ENCODE measurements around the gene EFNB1. TPM values are rescaled to one million over a fixed set of nuclear protein-coding genes. Genes with fewer than 3 reads are reported as not detected.

EFNB1 gene
- total RNA-seq, 1 donor from 2014 or later = 69.5 TPM

DNA sequence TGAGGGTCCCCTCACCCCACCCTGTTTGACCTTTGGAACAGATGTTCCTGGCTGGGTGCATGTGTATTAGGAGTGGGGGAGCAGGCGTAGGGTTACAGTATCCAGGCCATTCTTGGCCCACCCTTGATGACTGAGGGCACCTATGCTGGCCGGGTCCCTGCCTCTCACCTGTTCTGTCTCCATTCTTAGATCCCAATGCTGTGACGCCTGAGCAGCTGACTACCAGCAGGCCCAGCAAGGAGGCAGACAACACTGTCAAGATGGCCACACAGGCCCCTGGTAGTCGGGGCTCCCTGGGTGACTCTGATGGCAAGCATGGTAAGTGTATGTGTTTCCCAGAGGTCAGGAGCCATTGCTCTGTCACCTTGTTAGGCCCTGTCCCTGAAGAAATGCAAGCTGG lies 10.9 kb downstream of the EFNB1 start:
- ATAC-seq = no peak
- intact Hi-C loops (cut with DNase I) = loop anchor here (10.0 kb wide), 1 partner anchor 225 kb away; no protein-coding TSS in a partner anchor
- DNase-seq (ENCODE audit: low spot score) = peak; percentile 18

- ATAC-seq = no peak
- intact Hi-C loops (cut with DNase I) = no loop called here
- no peak for DNase-seq (ENCODE audit: low spot score)
Measured at GRCh38 chrX:68840256-68840655, 11.4 kb downstream of the EFNB1 start.

GRCh38 chrX:68841251-68842049 lies 12.6 kb downstream of the EFNB1 start:
- ATAC-seq = peak; percentile 41
- intact Hi-C loops (cut with DNase I) = no loop called here
- DNase-seq (ENCODE audit: low spot score) = no peak

DNA sequence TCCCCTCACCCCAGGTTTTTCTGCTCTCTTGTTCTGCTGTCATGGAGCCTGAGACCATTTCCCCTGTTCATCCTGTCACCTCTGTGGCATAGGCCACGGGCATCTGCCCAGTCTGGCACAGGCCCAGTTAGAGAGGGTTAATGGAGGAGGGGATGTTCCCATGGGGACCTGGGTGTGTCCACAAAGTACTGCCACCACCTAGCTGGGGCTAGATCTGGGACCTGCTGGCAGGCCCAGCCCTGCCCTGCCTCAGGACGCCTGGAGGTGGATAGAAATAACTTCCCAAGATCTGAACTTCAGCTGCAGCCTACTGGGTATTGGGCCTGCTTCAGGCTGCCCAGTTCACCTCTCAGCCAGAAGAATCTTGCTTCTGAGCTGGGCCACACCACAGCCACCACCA lies 13.5 kb downstream of the EFNB1 start:
- intact Hi-C loops (cut with DNase I) = no loop called here
- DNase-seq (ENCODE audit: low spot score) (no peak), ATAC-seq (no peak)

DNA sequence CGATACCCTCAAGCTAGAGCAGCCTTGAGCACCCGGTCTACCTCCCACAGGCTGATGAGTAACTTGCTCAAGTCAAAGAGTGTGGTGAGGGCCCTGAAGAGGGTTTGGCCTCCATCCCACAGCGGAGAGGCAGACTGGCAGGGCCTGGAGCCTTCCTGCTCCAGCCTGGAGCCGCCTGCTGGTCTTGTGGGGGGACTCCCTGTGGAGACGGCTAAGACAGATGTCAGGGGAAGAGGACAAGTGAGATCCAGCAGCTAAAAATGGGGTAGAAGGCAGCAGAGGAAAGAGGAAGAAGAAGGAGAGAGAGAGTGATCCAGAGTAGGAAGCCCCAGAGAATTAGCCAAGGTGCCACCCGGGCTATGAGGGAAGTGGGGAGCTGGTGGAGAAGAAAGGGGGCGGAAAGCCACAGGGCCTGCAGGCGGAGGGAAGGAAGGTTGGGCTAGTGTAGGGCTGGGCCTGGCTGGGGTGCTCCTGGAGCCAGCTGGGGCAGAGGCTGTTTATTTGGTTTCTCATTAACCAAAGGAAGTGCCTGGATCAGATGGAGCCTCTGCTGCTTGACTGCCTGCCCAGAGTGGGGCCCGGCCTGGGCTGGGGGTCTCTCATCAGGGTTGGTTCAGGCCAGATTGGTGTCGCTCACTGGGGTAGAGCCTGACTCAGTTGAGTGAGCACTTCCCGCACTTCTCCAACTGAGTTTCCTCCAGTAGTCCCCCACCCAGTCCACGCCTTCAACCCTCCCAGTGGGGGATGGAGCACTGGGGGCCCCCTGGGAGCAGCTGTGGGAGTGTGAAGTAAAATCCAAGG lies 14.2 kb downstream of the EFNB1 start:
- DNase-seq (ENCODE audit: low spot score) (no peak), ATAC-seq (peak; percentile 44)
- intact Hi-C loops (cut with DNase I) = no loop called here

DNA sequence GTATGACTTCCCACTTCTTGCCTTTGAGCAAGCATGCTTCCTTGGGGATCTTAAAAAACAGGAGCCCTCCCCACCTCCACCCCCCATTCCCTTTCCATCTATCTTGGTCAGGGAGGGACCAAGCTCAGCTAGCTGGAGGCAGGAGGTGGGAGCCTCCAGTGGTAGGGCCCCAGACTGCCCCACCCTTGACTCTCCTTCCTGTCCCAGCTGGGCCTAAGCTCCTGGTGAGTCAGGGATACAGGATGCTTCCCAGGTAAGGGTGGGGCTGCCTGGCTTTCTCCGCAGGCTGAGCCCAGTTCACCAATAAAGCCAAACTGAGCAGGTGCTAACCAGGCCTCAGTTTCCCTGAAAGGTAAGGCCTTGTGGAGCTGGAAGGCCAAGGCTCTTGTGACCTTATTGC lies 15.2 kb downstream of the EFNB1 start:
- ATAC-seq (no peak), DNase-seq (ENCODE audit: low spot score) (no peak)
- intact Hi-C loops (cut with DNase I) = no loop called here

GRCh38 chrX:68844581-68844980 lies 15.8 kb downstream of the EFNB1 start:
- no peak for DNase-seq (ENCODE audit: low spot score)
- intact Hi-C loops (cut with DNase I) = no loop called here
- ATAC-seq = no peak

- peak; percentile 38 for ATAC-seq
- intact Hi-C loops (cut with DNase I) = no loop called here
- no peak for DNase-seq (ENCODE audit: low spot score)
Measured at GRCh38 chrX:68846536-68846935, 17.7 kb downstream of the EFNB1 start.

GRCh38 chrX:68847172-68847571 lies 18.4 kb downstream of the EFNB1 start:
- intact Hi-C loops (cut with DNase I) = no loop called here
- DNase-seq (ENCODE audit: low spot score) = no peak
- ATAC-seq = no peak

DNA sequence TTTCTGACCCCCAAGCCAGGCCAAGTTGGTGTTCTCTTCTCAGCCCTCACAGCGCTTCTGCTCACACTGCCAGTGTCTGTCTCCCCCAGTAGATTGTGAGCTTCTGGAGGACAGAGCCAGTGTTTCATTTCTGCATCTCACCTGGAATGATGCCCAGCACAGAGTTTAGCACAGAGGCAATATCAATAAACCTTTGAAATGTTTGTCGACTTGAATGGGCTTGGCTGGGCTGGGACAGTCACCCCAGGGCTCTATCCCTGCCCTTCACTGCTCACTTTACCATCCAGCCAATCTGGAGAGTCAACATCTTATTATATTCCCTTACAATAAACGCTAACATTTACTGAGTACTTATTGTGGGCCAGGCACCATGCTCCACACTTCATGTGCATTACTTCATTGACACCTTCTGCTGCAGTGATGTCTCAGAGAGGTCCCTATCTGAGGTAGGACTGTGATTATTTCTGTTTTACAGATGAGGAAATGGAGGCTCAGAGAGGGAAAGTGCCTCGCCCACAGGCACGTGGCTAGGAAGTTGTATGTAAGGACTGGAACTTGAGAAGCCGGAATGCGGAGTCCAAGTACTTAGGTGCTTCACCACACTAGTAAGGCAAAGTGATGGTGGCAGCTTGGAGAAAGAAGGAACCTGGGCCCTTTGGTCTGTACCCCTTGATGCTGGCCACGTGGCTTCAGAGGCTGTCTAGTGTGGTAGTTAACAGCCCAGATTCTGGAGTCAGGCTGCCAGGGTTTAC lies 19.5 kb downstream of the EFNB1 start:
- DNase-seq (ENCODE audit: low spot score) (no peak), ATAC-seq (no peak)
- intact Hi-C loops (cut with DNase I) = no loop called here

- no peak for ATAC-seq
- DNase-seq (ENCODE audit: low spot score) = no peak
- intact Hi-C loops (cut with DNase I) = no loop called here
Measured at GRCh38 chrX:68851082-68851481, 22.3 kb downstream of the EFNB1 start.

DNA sequence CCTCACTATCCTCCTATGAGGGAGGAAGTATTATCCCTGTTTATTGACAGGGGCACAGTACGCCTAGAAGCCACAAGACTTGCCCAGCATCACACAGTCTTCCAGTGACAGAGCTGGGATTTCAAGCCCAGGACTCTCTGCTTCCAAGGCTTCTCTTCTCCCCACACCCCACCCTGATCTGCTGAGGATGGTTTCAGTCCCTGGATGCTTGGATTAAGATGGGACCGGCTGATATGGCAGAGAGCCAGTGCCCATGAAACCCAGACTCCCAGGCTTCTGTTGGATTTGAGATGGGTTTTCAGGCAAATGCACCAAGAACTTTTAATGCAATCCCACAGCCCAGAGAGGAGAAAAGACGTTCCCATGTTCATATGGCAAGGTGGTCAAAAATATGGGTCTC lies 23.2 kb downstream of the EFNB1 start:
- no peak for ATAC-seq
- intact Hi-C loops (cut with DNase I) = no loop called here
- no peak for DNase-seq (ENCODE audit: low spot score)

- intact Hi-C loops (cut with DNase I) = no loop called here
- no peak for ATAC-seq
- no peak for DNase-seq (ENCODE audit: low spot score)
Measured at GRCh38 chrX:68853665-68854251, 24.9 kb downstream of the EFNB1 start.

GRCh38 chrX:68865300-68865699 lies 36.5 kb downstream of the EFNB1 start:
- DNase-seq (ENCODE audit: low spot score) = no peak
- intact Hi-C loops (cut with DNase I) = no loop called here
- ATAC-seq = no peak

- intact Hi-C loops (cut with DNase I) = no loop called here
- ATAC-seq = no peak
- DNase-seq (ENCODE audit: low spot score) = no peak
Measured at GRCh38 chrX:68865926-68866325, 37.1 kb downstream of the EFNB1 start.

GRCh38 chrX:68867458-68868112 lies 38.8 kb downstream of the EFNB1 start:
- DNase-seq (ENCODE audit: low spot score) (no peak), ATAC-seq (peak; percentile 69)
- intact Hi-C loops (cut with DNase I) = no loop called here

DNA sequence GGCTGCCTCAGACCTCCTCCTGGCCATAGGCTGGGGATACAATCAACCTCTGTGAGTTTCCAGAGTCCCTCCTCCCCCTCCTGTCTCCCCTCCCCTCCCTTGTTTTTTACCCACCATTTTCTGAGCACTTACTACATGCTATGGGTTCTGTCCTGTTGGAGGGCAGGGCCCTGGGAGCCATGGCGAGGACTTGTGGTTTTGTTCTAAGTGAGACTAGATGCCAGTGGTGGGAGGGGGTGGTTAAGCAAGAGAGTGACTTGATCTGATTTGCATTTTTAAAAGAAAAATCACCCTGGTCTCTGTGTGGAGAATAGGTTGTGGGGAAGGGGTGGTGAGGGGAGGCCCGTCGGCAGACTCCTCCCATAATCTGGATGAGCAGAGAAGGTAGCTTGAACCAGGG lies 39.5 kb downstream of the EFNB1 start:
- DNase-seq (ENCODE audit: low spot score) = no peak
- intact Hi-C loops (cut with DNase I) = no loop called here
- no peak for ATAC-seq

DNA sequence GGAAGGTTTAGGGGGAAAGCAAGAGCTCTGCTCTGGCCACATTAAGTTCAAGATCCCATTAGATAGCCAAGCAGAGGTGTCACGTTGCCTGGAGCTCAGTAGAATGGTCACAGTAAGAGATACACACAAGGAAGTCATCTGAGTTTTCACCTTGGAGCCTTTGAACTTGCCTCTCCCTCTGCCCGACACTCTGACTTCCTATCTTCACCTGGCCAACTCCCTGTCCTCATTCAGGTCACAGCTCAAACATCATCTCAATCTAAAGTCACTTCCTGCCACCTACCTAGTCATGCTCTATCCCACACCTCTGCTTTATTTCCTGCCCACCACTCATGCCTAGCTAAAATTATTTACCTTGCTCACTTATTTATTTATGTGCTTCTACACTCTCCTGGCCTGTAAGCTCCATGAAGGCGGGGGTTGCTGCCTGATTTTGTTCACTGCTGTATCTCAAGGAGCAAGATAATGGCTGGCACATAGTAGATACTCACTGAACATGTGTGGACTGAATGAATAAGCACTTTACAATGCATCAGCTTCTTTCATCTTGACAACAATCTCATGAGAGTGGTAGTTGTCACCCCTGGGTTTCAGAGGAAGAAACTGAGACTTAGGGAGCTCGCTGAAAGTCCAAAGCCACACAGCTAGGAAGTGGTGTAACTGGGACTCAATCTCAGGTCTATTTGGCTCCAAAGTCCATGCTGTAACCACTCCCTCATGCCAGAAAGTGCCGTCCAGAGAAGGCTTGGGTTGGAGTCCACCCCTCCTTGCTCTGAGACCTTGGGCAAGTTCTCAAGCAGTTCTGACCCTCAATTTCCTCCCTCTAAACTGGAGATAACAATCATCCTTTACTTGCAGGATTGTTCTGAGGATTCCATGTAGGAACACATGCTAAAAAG lies 40.3 kb downstream of the EFNB1 start:
- no peak for ATAC-seq
- intact Hi-C loops (cut with DNase I) = no loop called here

More for the DNA sequence above, 40.3 kb downstream of the EFNB1 start:
- DNase-seq (ENCODE audit: low spot score) = no peak
